Activated naive CD8-positive, alpha-beta T cell treated with anti-CD3 and anti-CD28 coated beads, Interleukin-2, amount 50 U/mL, for 16 hours (primary cell): ENCODE results near the gene APBA3.

Experiments
- DNase-seq: peaks from one replicate; pipeline ENCODE4 v3.0.0-alpha.2; 2020; ENCODE audit warnings: low read depth, low spot score

Gene APBA3

GRCh38 chr19:3748965-3749364 is 12.5 kb downstream of the APBA3 start:
- no peak for DNase-seq

- no peak for DNase-seq
These were observed 15.0 kb downstream of the APBA3 start for GRCh38 chr19:3746371-3747056.

GRCh38 chr19:3745363-3746045 is 16.0 kb downstream of the APBA3 start:
- DNase-seq: no peak

GRCh38 chr19:3743486-3743885 is 18.0 kb downstream of the APBA3 start:
- no peak for DNase-seq

- no peak for DNase-seq
These were observed 21.1 kb downstream of the APBA3 start for GRCh38 chr19:3740431-3740830.

GRCh38 chr19:3738477-3739220 is 22.8 kb downstream of the APBA3 start:
- DNase-seq: no peak

GRCh38 chr19:3737487-3738205 is 23.8 kb downstream of the APBA3 start:
- DNase-seq: no peak

- DNase-seq: no peak
These were observed 25.3 kb downstream of the APBA3 start for GRCh38 chr19:3736106-3736724.

GRCh38 chr19:3734310-3734600 is 27.2 kb downstream of the APBA3 start:
- DNase-seq: no peak

GRCh38 chr19:3733549-3734309 is 27.8 kb downstream of the APBA3 start:
- DNase-seq: no peak

- no peak for DNase-seq
These were observed 29.4 kb downstream of the APBA3 start for GRCh38 chr19:3732108-3732507.

GRCh38 chr19:3730457-3730958 is 31.0 kb downstream of the APBA3 start:
- DNase-seq: no peak

GRCh38 chr19:3725640-3726310 is 35.7 kb downstream of the APBA3 start:
- DNase-seq: no peak

GRCh38 chr19:3725121-3725520 is 36.4 kb downstream of the APBA3 start:
- no peak for DNase-seq

- no peak for DNase-seq
These were observed 37.6 kb downstream of the APBA3 start for GRCh38 chr19:3723883-3724282.

GRCh38 chr19:3723110-3723488 is 38.4 kb downstream of the APBA3 start:
- DNase-seq: no peak

- no peak for DNase-seq
These were observed 38.9 kb downstream of the APBA3 start for GRCh38 chr19:3722443-3723109.

- DNase-seq: no peak
These were observed 39.5 kb downstream of the APBA3 start for GRCh38 chr19:3721887-3722442.

GRCh38 chr19:3721131-3721886 is 40.2 kb downstream of the APBA3 start:
- DNase-seq: peak; percentile 74
